Neural progenitor cell (in vitro differentiated cells): ENCODE measurements around the gene PDZD4.

Experiments used
- CTCF ChIP-seq: fragments of 200-600 bp; sonication (generic); IDR thresholded peaks from 2 replicates; pipeline ENCODE4 v1.5.1; 2017; ENCODE audit warnings: antibody characterized with exemption, mild to moderate bottlenecking
- EZH2 ChIP-seq: fragments of 200-600 bp; sonication (generic); IDR thresholded peaks from 2 replicates; pipeline ENCODE4 v1.6.1; 2017; ENCODE audit warnings: antibody characterized with exemption, mild to moderate bottlenecking, moderate library complexity
- EZH2phosphoT487 ChIP-seq: fragments of 200-600 bp; sonication (generic); IDR thresholded peaks from 2 replicates; pipeline ENCODE4 v1.6.1; 2017; ENCODE audit warnings: antibody characterized with exemption

DNA sequence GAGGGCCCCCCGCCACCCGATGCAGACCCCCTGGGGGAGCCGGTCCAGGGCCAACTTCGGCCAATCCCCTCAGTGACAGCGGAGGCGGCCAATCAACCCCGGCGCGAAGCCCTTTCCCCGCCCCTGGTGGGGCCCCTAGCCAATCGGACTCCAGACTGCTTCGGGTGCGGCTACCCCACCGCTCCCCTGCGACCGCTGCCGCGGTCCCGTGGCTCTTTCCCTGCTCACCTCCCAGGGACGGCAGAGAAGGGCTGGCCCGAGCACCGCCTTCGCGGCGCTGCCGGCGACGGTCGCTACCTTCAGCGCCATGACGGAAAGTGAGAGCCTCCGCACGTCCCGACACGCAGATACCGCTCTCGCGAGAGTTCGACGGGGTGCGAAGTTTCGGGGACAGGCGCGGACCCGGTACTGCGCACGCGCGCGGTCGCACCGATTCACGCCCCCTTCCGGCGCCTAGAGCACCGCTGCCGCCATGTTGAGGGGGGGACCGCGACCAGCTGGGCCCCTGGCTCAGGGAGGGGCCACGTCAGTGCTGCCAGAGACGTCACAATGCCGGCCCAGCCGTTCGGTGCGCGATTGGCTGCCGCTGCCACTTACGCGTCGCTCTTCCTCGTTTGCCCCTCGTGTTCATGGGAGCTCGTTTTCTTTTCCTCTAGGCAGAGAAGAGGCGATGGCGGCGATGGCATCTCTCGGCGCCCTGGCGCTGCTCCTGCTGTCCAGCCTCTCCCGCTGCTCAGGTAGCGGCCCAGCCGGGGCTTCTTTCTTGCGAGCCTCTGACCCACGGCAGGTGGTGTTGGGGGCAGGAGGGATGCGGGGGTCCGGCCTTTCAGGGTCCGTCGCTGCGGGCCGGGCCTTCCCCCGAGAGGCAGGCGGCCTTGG, 36.1 kb downstream of the PDZD4 start, which contains the start of the genes IDH3G and SSR4:
- peak; percentile 32 for TF ChIP-seq CTCF
- no peak for TF ChIP-seq EZH2
- TF ChIP-seq EZH2phosphoT487, result no peak
